Smooth muscle cell (in vitro differentiated cells): ENCODE results near the gene ACTMAP. TPM values are rescaled to one million over a fixed set of nuclear protein-coding genes. Genes with fewer than 3 reads are reported as not detected.

ENCODE experiments used
- DNase-seq: peaks from one replicate; lab custom pipeline; 2025; ENCODE audit not compliant: unreplicated experiment; lab: John Stamatoyannopoulos, UW
- H2AFZ ChIP-seq: fragments of 200-600 bp; sonication (generic); 2 replicates; pipeline ENCODE4 v1.6.0; 2016; ENCODE audit warnings: antibody characterized with exemption, low read depth, mild to moderate bottlenecking
- H3F3A ChIP-seq: fragments of 200-600 bp; sonication (generic); 2 replicates; pipeline ENCODE4 v1.6.0; 2017; ENCODE audit warnings: antibody characterized with exemption, low read depth
- H3K27ac ChIP-seq: fragments of 200-600 bp; sonication (generic); 2 replicates; pipeline ENCODE4 v1.5.1; 2016; ENCODE audit warnings: low read depth, mild to moderate bottlenecking
- H3K27me3 ChIP-seq: fragments of 200-600 bp; sonication (generic); 2 replicates; pipeline ENCODE4 v1.6.1; 2016; ENCODE audit warnings: low read depth, mild to moderate bottlenecking
- H3K36me3 ChIP-seq: fragments of 200-600 bp; sonication (generic); 2 replicates; pipeline ENCODE4 v1.5.1; 2016; ENCODE audit warnings: low read depth
- H3K4me1 ChIP-seq: fragments of 200-600 bp; sonication (generic); 2 replicates; pipeline ENCODE4 v1.5.1; 2016; ENCODE audit warnings: low read depth
- H3K4me2 ChIP-seq: fragments of 200-600 bp; sonication (generic); 2 replicates; pipeline ENCODE4 v1.6.0; 2016; ENCODE audit warnings: mild to moderate bottlenecking
- H3K4me3 ChIP-seq: fragments of 200-600 bp; sonication (generic); 2 replicates; pipeline ENCODE4 v1.5.1; 2016; ENCODE audit warnings: mild to moderate bottlenecking
- H3K79me2 ChIP-seq: fragments of 200-600 bp; sonication (generic); 2 replicates; pipeline ENCODE4 v1.6.0; 2016; ENCODE audit warnings: low read depth, mild to moderate bottlenecking
- H3K9ac ChIP-seq: fragments of 200-600 bp; sonication (generic); 2 replicates; pipeline ENCODE4 v1.6.0; 2016; ENCODE audit warnings: low read depth
- H3K9me3 ChIP-seq: fragments of 200-600 bp; sonication (generic); replicated peaks from 2 replicates; pipeline ENCODE4 v1.5.1; 2016; ENCODE audit warnings: low read depth
- H4K20me1 ChIP-seq: fragments of 200-600 bp; sonication (generic); 2 replicates; pipeline ENCODE4 v1.6.0; 2016; ENCODE audit warnings: low read depth
- CTCF ChIP-seq: fragments of 200-600 bp; sonication (generic); IDR thresholded peaks from 2 replicates; pipeline ENCODE4 v1.5.1; 2017; ENCODE audit warnings: borderline replicate concordance, mild to moderate bottlenecking, antibody characterized with exemption; ENCODE audit not compliant: insufficient read depth, poor library complexity, severe bottlenecking
- WGBS: methylation state at CpG from one replicate; pipeline ENCODE4 v1.1.7; 2016; ENCODE audit warnings: low lambda C conversion rate; 5-methylcytosine and 5-hydroxymethylcytosine counted together
- polyA plus RNA-seq: library from polyadenylated mRNA; unstranded; fragments of >200 nt; fragmentation: Nextera tagmentation; extraction: Ambion mirVana; gene quantifications from 2 replicates; pipeline ENCODE4 v1.2.1, GENCODE V29; 2016
- total RNA-seq: library from RNA; depleted of rRNA; stranded (reverse); fragments of >200 nt; gene quantifications from 2 replicates; pipeline ENCODE4 v1.2.3, GENCODE V29; 2014

Gene ACTMAP
- total and polyA plus RNA-seq, 2 experiments from 2014 or later, result 2.9 to 8.6 TPM

DNA sequence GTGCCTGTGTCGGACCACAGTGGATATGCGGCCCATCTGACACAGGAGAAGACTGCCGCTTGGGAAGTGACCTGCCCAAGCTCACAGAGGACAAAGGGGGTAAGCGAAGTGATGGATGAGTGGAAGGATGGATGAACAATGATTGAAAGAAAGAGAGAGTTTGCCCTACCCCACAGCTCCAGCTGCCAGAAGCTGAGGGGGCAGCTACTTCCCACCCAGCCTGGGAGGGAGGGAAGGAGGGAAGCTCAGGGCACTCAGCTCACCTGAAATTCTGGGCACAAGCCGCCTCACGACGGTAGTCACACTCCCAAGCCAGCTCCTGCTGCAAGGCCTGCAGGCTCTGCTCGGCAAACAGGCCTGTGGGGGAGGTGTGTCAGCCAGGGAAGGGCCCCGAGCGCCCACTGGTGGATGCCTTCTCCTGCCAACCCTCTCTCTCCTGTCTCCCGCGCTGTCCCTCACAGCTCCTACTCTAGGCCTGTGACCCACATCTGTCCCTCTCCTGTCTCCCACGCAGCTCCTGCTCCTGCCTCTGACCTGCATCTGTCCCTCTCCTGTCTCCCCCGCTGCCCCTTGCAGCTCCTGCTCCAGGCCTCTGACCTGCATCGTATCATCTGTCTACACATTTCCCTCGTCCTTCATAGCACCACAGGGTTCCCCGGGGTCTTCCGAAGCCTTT, 47.8 kb downstream of the ACTMAP start:
- H3K27ac ChIP-seq, result no peak overlapping the region
- 71% methylated on average over 17 of the region's 18 CpGs for WGBS
- peak; percentile 26 for TF ChIP-seq CTCF
- no peaks in the 10 kb centered on the region for H3K9me3 ChIP-seq
- H3K9ac ChIP-seq, result no peak overlapping the region
- no peaks in the 10 kb centered on the region for H3K4me1 ChIP-seq
- H3F3A ChIP-seq, result no peaks in the 10 kb centered on the region
- DNase-seq, result no peak
- H3K36me3 ChIP-seq, result no peaks in the 10 kb centered on the region
- no peaks in the 10 kb centered on the region for H3K79me2 ChIP-seq
- no peaks in the 10 kb centered on the region for H4K20me1 ChIP-seq
- H3K4me2 ChIP-seq, result no peak overlapping the region
- H3K4me3 ChIP-seq, result no peak overlapping the region
- no peaks in the 10 kb centered on the region for H3K27me3 ChIP-seq
- no peak overlapping the region for H2AFZ ChIP-seq

- no peaks in the 10 kb centered on the region for H3F3A ChIP-seq
- H3K4me3 ChIP-seq, result no peak overlapping the region
- H3K79me2 ChIP-seq, result no peaks in the 10 kb centered on the region
- DNase-seq, result no peak
- no peak overlapping the region for H2AFZ ChIP-seq
- H3K4me2 ChIP-seq, result no peak overlapping the region
- H3K27me3 ChIP-seq, result no peaks in the 10 kb centered on the region
- no peaks in the 10 kb centered on the region for H3K4me1 ChIP-seq
- H3K9ac ChIP-seq, result no peak overlapping the region
- no peak for TF ChIP-seq CTCF
- H3K36me3 ChIP-seq, result no peaks in the 10 kb centered on the region
- H4K20me1 ChIP-seq, result no peaks in the 10 kb centered on the region
- H3K9me3 ChIP-seq, result no peaks in the 10 kb centered on the region
- H3K27ac ChIP-seq, result no peak overlapping the region
- WGBS, result 97% methylated on average over 6 of the region's 6 CpGs
These were observed 48.5 kb downstream of the ACTMAP start for GRCh38 chr19:40701758-40702157.

GRCh38 chr19:40700083-40700482, 50.2 kb downstream of the ACTMAP start:
- no peak overlapping the region for H2AFZ ChIP-seq
- no peak overlapping the region for H3K27ac ChIP-seq
- no peak for TF ChIP-seq CTCF
- no peaks in the 10 kb centered on the region for H3K9me3 ChIP-seq
- no peaks in the 10 kb centered on the region for H3K36me3 ChIP-seq
- DNase-seq, result no peak
- 94% methylated on average over 9 of the region's 9 CpGs for WGBS
- H3K79me2 ChIP-seq, result no peaks in the 10 kb centered on the region
- H3K27me3 ChIP-seq, result no peaks in the 10 kb centered on the region
- no peaks in the 10 kb centered on the region for H3K4me1 ChIP-seq
- H3F3A ChIP-seq, result no peaks in the 10 kb centered on the region
- H4K20me1 ChIP-seq, result no peaks in the 10 kb centered on the region
- no peak overlapping the region for H3K9ac ChIP-seq
- H3K4me3 ChIP-seq, result no peak overlapping the region
- H3K4me2 ChIP-seq, result no peak overlapping the region

DNA sequence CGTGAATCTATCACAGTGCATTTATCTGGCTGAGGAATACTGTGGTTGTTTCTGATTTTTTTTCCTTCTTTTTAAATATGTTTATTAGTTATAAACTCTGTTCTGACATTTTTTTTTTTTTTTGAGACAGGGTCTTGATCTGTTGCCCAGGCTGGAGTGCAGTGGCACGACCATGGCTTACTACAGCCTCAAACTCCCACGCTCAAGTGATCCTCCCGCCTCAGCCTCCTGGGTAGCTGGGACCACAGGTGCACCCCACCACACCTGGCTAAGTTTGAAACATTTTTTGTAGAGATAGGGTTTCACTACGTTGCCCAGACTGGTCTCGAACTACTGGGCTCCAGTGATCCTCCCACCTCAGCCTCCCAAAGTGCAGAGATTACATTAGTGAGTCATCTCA, 53.3 kb downstream of the ACTMAP start:
- Histone ChIP-seq H3K27me3 (no peaks in the 10 kb centered on the region), H3K36me3 (no peaks in the 10 kb centered on the region), H3K27ac (no peak overlapping the region), H3K4me3 (no peak overlapping the region), H4K20me1 (no peaks in the 10 kb centered on the region), H3K9me3 (no peaks in the 10 kb centered on the region), H3K79me2 (no peaks in the 10 kb centered on the region), H3K9ac (no peak overlapping the region), H3F3A (no peaks in the 10 kb centered on the region), H3K4me1 (no peaks in the 10 kb centered on the region), H2AFZ (no peak overlapping the region), H3K4me2 (no peak overlapping the region)
- over 99% methylated on average over 6 of the region's 6 CpGs for WGBS
- no peak for TF ChIP-seq CTCF
- no peak for DNase-seq
